Activated CD4-positive, alpha-beta T cell treated with anti-CD3 and anti-CD28 coated beads, Interleukin-2, amount 10 ng/mL, durations not matched to agents 7 days and 5 days (primary cell): Measurements from ENCODE around the gene CRIP2. TPM values are rescaled to one million over a fixed set of nuclear protein-coding genes. Genes with fewer than 3 reads are reported as not detected.
A peak's percentile ranks its signal among the peaks of the same experiment; 100 is the strongest.

Source experiments
- CTCF ChIA-PET: fragments of 350-600 bp; sonication (Branson Sonifier 250); formaldehyde crosslinking; loops from one replicate; lab custom pipeline; 2021; ENCODE audit warnings: antibody characterized with exemption; lab: Charles Lee
- POLR2A ChIA-PET: fragments of 350-600 bp; sonication (Branson Sonifier 250); formaldehyde crosslinking; loops from one replicate; lab custom pipeline; 2021; ENCODE audit warnings: antibody characterized with exemption; lab: Charles Lee
- DNase-seq: peaks from one replicate; pipeline ENCODE4 v3.0.0-alpha.2; 2020
- H3K27ac Mint-ChIP-seq: one replicate; pipeline ENCODE4 v1.8.0; 2021; ENCODE audit warnings: mild to moderate bottlenecking, moderate library complexity, mixed read lengths
- H3K27me3 Mint-ChIP-seq: one replicate; pipeline ENCODE4 v1.8.0; 2021; ENCODE audit warnings: mixed read lengths
- H3K36me3 Mint-ChIP-seq: one replicate; pipeline ENCODE4 v1.8.0; 2021; ENCODE audit warnings: low read depth, mixed read lengths
- H3K4me1 Mint-ChIP-seq: one replicate; pipeline ENCODE4 v1.8.0; 2021; ENCODE audit warnings: mixed read lengths
- H3K4me3 Mint-ChIP-seq: one replicate; pipeline ENCODE4 v1.8.0; 2021; ENCODE audit warnings: mild to moderate bottlenecking, moderate library complexity, mixed read lengths
- H3K9me3 Mint-ChIP-seq: one replicate; pipeline ENCODE4 v1.8.0; 2021; ENCODE audit warnings: mixed read lengths
- total RNA-seq, 2 experiments: library from RNA; stranded (reverse); gene quantifications; one replicate each; pipeline ENCODE4 v1.2.3, GENCODE V29; 2021

CRIP2 gene
- total RNA-seq, 2 experiments from 2014 or later = 0.64 to 1.8 TPM

GRCh38 chr14:105529319-105529568 lies 54.6 kb downstream of the CRIP2 start:
- no peak for DNase-seq

More at GRCh38 chr14:105529319-105529568, 54.6 kb downstream of the CRIP2 start:
- Mint-ChIP-seq H3K9me3 (no peaks in the 10 kb centered on the region), H3K36me3 (no peaks in the 10 kb centered on the region), H3K27ac (peak overlapping the region; percentile 86), H3K4me3 (peak overlapping the region; percentile 72), H3K4me1 (peaks cover 25% of the 10 kb centered on the region), H3K27me3 (peaks cover 23% of the 10 kb centered on the region)
- CTCF ChIA-PET = interaction anchor here (1.0 to 2.1 kb wide), 2 partner anchors 8 to 37 kb away, joined by 3 to 8 read pairs; no protein-coding TSS in a partner anchor
- POLR2A ChIA-PET = no interaction called here

Other genes starting within 250 kb of the CRIP2 start
- 10 to 100 TPM; 43.7 to 43.9 TPM for gene BTBD6, start 226.3 kb upstream of the CRIP2 start, total RNA-seq
- gene BRF1, start 173.8 kb upstream of the CRIP2 start, total RNA-seq = 10 to 100 TPM; 39.0 to 50.9 TPM
- gene PACS2, start 160.1 kb upstream of the CRIP2 start, total RNA-seq = 10 to 100 TPM; 43.3 to 46.8 TPM
- gene TEX22, start 76.3 kb upstream of the CRIP2 start, total RNA-seq = 1 to 10 TPM; 2.8 to 3.9 TPM
- 100 to 1,000 TPM; 119 to 131 TPM for gene MTA1, start 55.0 kb upstream of the CRIP2 start, total RNA-seq
- gene CRIP1, start 12.1 kb downstream of the CRIP2 start, total RNA-seq = 100 to 1,000 TPM; 702 to 753 TPM
- gene TEDC1, start 16.4 kb downstream of the CRIP2 start, total RNA-seq = 10 to 100 TPM; 40.7 to 53.2 TPM
- 1 to 10 TPM; 4.6 TPM for gene TMEM121, start 51.8 kb downstream of the CRIP2 start, total RNA-seq